ENCODE results near the gene INSL3. TPM values are rescaled to one million over a fixed set of nuclear protein-coding genes. Genes with fewer than 3 reads are reported as not detected.

Gene INSL3
- total and polyA plus RNA-seq, 2 of the 13 experiments (the other 11 are each of a cell fraction or from before 2014, with no cell fraction given), result 0.30 TPM; not detected in 1

GRCh38 chr19:17796013-17796837, 25.1 kb downstream of the INSL3 start (continued):
- TF ChIP-seq PAXIP1 (CRISPR knock-in tag; conservative IDR thresholded peaks at IDR 0.05) (peak; percentile 64), MTF1 (CRISPR knock-in tag; IDR thresholded peaks at IDR 0.05) (no peak), MEF2D (CRISPR knock-in tag; IDR thresholded peaks at IDR 0.05) (no peak), TSC22D2 (CRISPR knock-in tag; IDR thresholded peaks at IDR 0.05; ENCODE audit: borderline replicate concordance) (no peak), NCOA1 (CRISPR knock-in tag; IDR thresholded peaks at IDR 0.05) (no peak), HDAC6 (IDR thresholded peaks at IDR 0.05; ENCODE audit: low read depth, low read length) (no peak), ZNF589 (CRISPR knock-in tag; conservative IDR thresholded peaks at IDR 0.05) (no peak), THAP9 (CRISPR knock-in tag; IDR thresholded peaks at IDR 0.05; ENCODE audit: borderline replicate concordance) (no peak), IRX3 (CRISPR knock-in tag; IDR thresholded peaks at IDR 0.05; ENCODE audit: borderline replicate concordance, low read depth) (no peak), HINFP (CRISPR knock-in tag; IDR thresholded peaks at IDR 0.05; ENCODE audit: low read depth) (no peak), ZNF441 (CRISPR knock-in tag; IDR thresholded peaks at IDR 0.05; ENCODE audit: borderline replicate concordance) (no peak), JARID2 (CRISPR knock-in tag; IDR thresholded peaks at IDR 0.05; ENCODE audit: insufficient replicate concordance) (no peak), ISL2 (CRISPR knock-in tag; IDR thresholded peaks at IDR 0.05) (no peak), ZNF350 (CRISPR knock-in tag; IDR thresholded peaks at IDR 0.05; ENCODE audit: borderline replicate concordance, low read depth) (no peak), DNMT1 (CRISPR knock-in tag; IDR thresholded peaks at IDR 0.05) (no peak), ARNT2 (CRISPR knock-in tag; IDR thresholded peaks at IDR 0.05; ENCODE audit: low read depth) (no peak), ZBTB10 (CRISPR knock-in tag; IDR thresholded peaks at IDR 0.05; ENCODE audit: borderline replicate concordance) (no peak), TBP (CRISPR knock-in tag; IDR thresholded peaks at IDR 0.05) (no peak)
